ENCODE data around the gene FAM219B. TPM values are rescaled to one million over a fixed set of nuclear protein-coding genes. Genes with fewer than 3 reads are reported as not detected.
"Not testable (repeated sequence)": the region's sequence is repeated elsewhere in the genome, so short reads cannot be mapped to it uniquely, and the experiment has no call there.

Gene FAM219B
- total RNA-seq, 4 donors from 2014 or later, result 60.8 to 92.0 (median 84.3) TPM

- intact Hi-C loops (cut with DNase I), result no loop called here
- Histone ChIP-seq H3K4me1 (peaks cover 14 to 24% (median 22%) of the 10 kb centered on the region in 4 donors), H3K27ac (replicated peaks in 1 of 4) (peak overlapping the region; percentile 78 to 83 (median 80)), H3K36me3 (peaks cover 0 to 28% (median 21%) of the 10 kb centered on the region in 4 donors), H3K4me3 (peak overlapping the region; percentile 73 to 97 (median 84)), H3K27me3 (no peaks in the 10 kb centered on the region), H3K9me3 (no peaks in the 10 kb centered on the region)
- 16% methylated on average over 8 of the region's 8 CpGs for WGBS
- no peak for TF ChIP-seq EP300 (IDR thresholded peaks at IDR 0.05)
- no peak for TF ChIP-seq POLR2AphosphoS5 (IDR thresholded peaks at IDR 0.05)
- no peak for TF ChIP-seq CTCF (IDR thresholded peaks at IDR 0.05)
- TF ChIP-seq POLR2A (IDR thresholded peaks at IDR 0.05; ENCODE audit: low read depth), result no peak
- peak; percentile 92 for DNase-seq (ENCODE audit: extremely low spot score)
Observed at GRCh38 chr15:74889390-74889882, 17.2 kb downstream of the FAM219B start.

- no peak overlapping the region for H3K4me3 ChIP-seq
- TF ChIP-seq CTCF (IDR thresholded peaks at IDR 0.05), result no peak
- no peak for TF ChIP-seq POLR2AphosphoS5 (IDR thresholded peaks at IDR 0.05)
- TF ChIP-seq EP300 (IDR thresholded peaks at IDR 0.05), result no peak
- no peak for TF ChIP-seq POLR2A (IDR thresholded peaks at IDR 0.05; ENCODE audit: low read depth)
- H3K27me3 ChIP-seq, result no peaks in the 10 kb centered on the region
- peaks cover 14 to 24% (median 22%) of the 10 kb centered on the region in 4 donors for H3K4me1 ChIP-seq
- WGBS, result 83% methylated on average over 1 of the region's 4 CpGs
- intact Hi-C loops (cut with DNase I), result no loop called here
- DNase-seq (ENCODE audit: extremely low spot score), result no peak
- H3K27ac ChIP-seq (replicated peaks in 1 of 4), result peak overlapping the region; percentile 78 to 83 (median 80)
- H3K9me3 ChIP-seq, result no peaks in the 10 kb centered on the region
- H3K36me3 ChIP-seq, result peaks cover 0 to 27% (median 21%) of the 10 kb centered on the region in 4 donors
Observed at GRCh38 chr15:74888716-74889115, 17.9 kb downstream of the FAM219B start.

- Histone ChIP-seq H3K4me1 (peaks cover 14 to 24% (median 22%) of the 10 kb centered on the region in 4 donors), H3K36me3 (peaks cover 0 to 16% (median 11%) of the 10 kb centered on the region in 4 donors)
- H3K27ac ChIP-seq (replicated peaks in 1 of 4); intact Hi-C loops (cut with DNase I); DNase-seq (ENCODE audit: extremely low spot score); H3K4me3 ChIP-seq; H3K27me3 ChIP-seq; H3K9me3 ChIP-seq: not testable (repeated sequence)
- 93% methylated on average over 5 of the region's 10 CpGs for WGBS
Observed at GRCh38 chr15:74887537-74888193, 19.0 kb downstream of the FAM219B start.

DNA sequence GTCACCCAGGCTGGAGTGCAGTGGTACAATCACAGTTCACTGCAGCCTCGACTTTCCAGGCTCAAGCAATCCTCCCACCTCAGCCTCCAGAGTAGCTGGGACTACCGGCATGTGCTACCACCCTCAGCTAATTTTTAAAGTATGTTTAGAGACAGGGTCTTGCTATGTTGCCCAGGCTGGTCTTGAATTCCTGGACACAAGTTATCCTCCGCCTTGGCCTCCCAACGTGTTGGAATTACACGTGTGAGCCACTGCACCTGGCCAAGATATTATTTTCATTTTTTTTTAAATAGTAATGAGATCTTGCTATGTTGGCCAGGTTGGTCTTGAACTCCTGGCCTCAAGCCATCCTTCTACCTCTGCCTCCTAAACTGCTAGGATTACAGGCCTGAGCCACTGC, 21.2 kb downstream of the FAM219B start:
- peaks cover 6 to 16% (median 15%) of the 10 kb centered on the region in 4 donors for H3K4me1 ChIP-seq
- 89% methylated on average over 5 of the region's 5 CpGs for WGBS
- no peak overlapping the region for H3K27ac ChIP-seq (replicated peaks in 1 of 4)
- H3K9me3 ChIP-seq, result no peaks in the 10 kb centered on the region
- intact Hi-C loops (cut with DNase I), result no loop called here
- H3K27me3 ChIP-seq, result no peaks in the 10 kb centered on the region
- no peak overlapping the region for H3K4me3 ChIP-seq
- DNase-seq (ENCODE audit: extremely low spot score), result no peak
- no peak for TF ChIP-seq EP300 (IDR thresholded peaks at IDR 0.05)
- TF ChIP-seq CTCF (IDR thresholded peaks at IDR 0.05), result no peak
- no peak for TF ChIP-seq POLR2AphosphoS5 (IDR thresholded peaks at IDR 0.05)
- no peak for TF ChIP-seq POLR2A (IDR thresholded peaks at IDR 0.05; ENCODE audit: low read depth)
- no peaks in the 10 kb centered on the region for H3K36me3 ChIP-seq

- TF ChIP-seq EP300 (IDR thresholded peaks at IDR 0.05), result no peak
- TF ChIP-seq CTCF (IDR thresholded peaks at IDR 0.05), result no peak
- no peak for TF ChIP-seq POLR2AphosphoS5 (IDR thresholded peaks at IDR 0.05)
- TF ChIP-seq POLR2A (IDR thresholded peaks at IDR 0.05; ENCODE audit: low read depth), result no peak
Observed at GRCh38 chr15:74884428-74885223, 22.0 kb downstream of the FAM219B start.

More at GRCh38 chr15:74884428-74885223, 22.0 kb downstream of the FAM219B start:
- intact Hi-C loops (cut with DNase I), result no loop called here
- Histone ChIP-seq H3K27me3 (no peaks in the 10 kb centered on the region), H3K4me1 (peaks cover 4 to 12% (median 12%) of the 10 kb centered on the region in 4 donors), H3K27ac (replicated peaks in 1 of 4) (no peak overlapping the region), H3K9me3 (no peaks in the 10 kb centered on the region), H3K4me3 (no peak overlapping the region), H3K36me3 (no peaks in the 10 kb centered on the region)
- 83% methylated on average over 4 of the region's 4 CpGs for WGBS
- no peak for DNase-seq (ENCODE audit: extremely low spot score)

Measured in esophagus muscularis mucosa (tissue), 4 donors.